HepG2 (cell line): ENCODE data around the gene EPHB3. TPM values are rescaled to one million over a fixed set of nuclear protein-coding genes. Genes with fewer than 3 reads are reported as not detected.

Experiments used
- CHCHD3 ChIP-seq: sonication (generic); formaldehyde crosslinking; IDR thresholded peaks from 2 replicates; pipeline ENCODE4 v1.8.0; 2022; ENCODE audit warnings: mild to moderate bottlenecking, missing genetic modification reagents, moderate library complexity
- CHD2 ChIP-seq: IDR thresholded peaks from 2 replicates; pipeline ENCODE4 v1.6.1; 2011; ENCODE audit warnings: low read depth, low read length, improper control_type of control experiment
- CTCF ChIP-seq: sonication (generic); formaldehyde crosslinking; IDR thresholded peaks from 2 replicates; pipeline ENCODE4 v1.5.0; 2020; ENCODE audit warnings: mild to moderate bottlenecking, missing genetic modification reagents, moderate library complexity
- HINFP ChIP-seq: sonication (generic); formaldehyde crosslinking; IDR thresholded peaks from 2 replicates; pipeline ENCODE4 v1.4.0; 2020; ENCODE audit warnings: low read depth, mild to moderate bottlenecking, missing genetic modification reagents
- HNF4A ChIP-seq: sonication (generic); formaldehyde crosslinking; IDR thresholded peaks from 2 replicates; pipeline ENCODE4 v1.4.0; 2020; ENCODE audit warnings: missing genetic modification reagents
- HNF4G ChIP-seq, 2 experiments: sonication (generic) in 1 of 2; formaldehyde crosslinking in 1 of 2; IDR thresholded peaks; 2 replicates each; pipeline versions ENCODE4 v1.4.0 to v1.6.1; 2011 to 2020; ENCODE audit warnings: borderline replicate concordance in 2 of 2, low read depth in 2 of 2, mild to moderate bottlenecking in 2 of 2, low read length in 1 of 2, missing genetic modification reagents in 1 of 2, moderate library complexity in 1 of 2
- KLF12 ChIP-seq: sonication (generic); formaldehyde crosslinking; IDR thresholded peaks from 2 replicates; pipeline ENCODE4 v1.4.0; 2020; ENCODE audit warnings: missing genetic modification reagents, borderline replicate concordance
- LBX2 ChIP-seq: sonication (generic); formaldehyde crosslinking; IDR thresholded peaks from 2 replicates; pipeline ENCODE4 v1.5.0; 2020; ENCODE audit warnings: missing genetic modification reagents, mild to moderate bottlenecking, borderline replicate concordance
- NKX3-1 ChIP-seq: sonication (generic); formaldehyde crosslinking; IDR thresholded peaks from 2 replicates; pipeline ENCODE4 v1.5.0; 2020; ENCODE audit warnings: missing genetic modification reagents
- PHF20 ChIP-seq: sonication (generic); formaldehyde crosslinking; IDR thresholded peaks from 2 replicates; pipeline ENCODE4 v1.5.0; 2020; ENCODE audit warnings: mild to moderate bottlenecking, missing genetic modification reagents
- SIX1 ChIP-seq: sonication (generic); formaldehyde crosslinking; IDR thresholded peaks from 2 replicates; pipeline ENCODE4 v1.4.0; 2020; ENCODE audit warnings: missing genetic modification reagents, borderline replicate concordance
- SP1 ChIP-seq, 2 experiments: fragments of 450-650 bp in 1 of 2; sonication (generic) in 1 of 2; formaldehyde crosslinking in 1 of 2; IDR thresholded peaks; 2 replicates each; pipeline versions ENCODE4 v1.4.0 to v1.6.1; 2016 to 2020; ENCODE audit warnings: missing genetic modification reagents in 1 of 2
- TFE3 ChIP-seq: IDR thresholded peaks from 2 replicates; pipeline ENCODE4 v1.6.1; 2016
- TRIM22 ChIP-seq: fragments of 450-650 bp; IDR thresholded peaks from 2 replicates; pipeline ENCODE4 v1.6.1; 2017
- ZFX ChIP-seq: sonication (generic); formaldehyde crosslinking; IDR thresholded peaks from 2 replicates; pipeline ENCODE4 v1.4.0; 2020; ENCODE audit warnings: mild to moderate bottlenecking, low read depth, missing genetic modification reagents, moderate library complexity
- ZNF224 ChIP-seq: sonication (generic); formaldehyde crosslinking; IDR thresholded peaks from 2 replicates; pipeline ENCODE4 v1.5.0; 2020; ENCODE audit warnings: mild to moderate bottlenecking, missing genetic modification reagents
- ZNF282 ChIP-seq: fragments of 450-650 bp; IDR thresholded peaks from 2 replicates; pipeline ENCODE4 v1.6.1; 2018; ENCODE audit not compliant: partially characterized antibody
- ZNF317 ChIP-seq: sonication (generic); formaldehyde crosslinking; IDR thresholded peaks from 2 replicates; pipeline ENCODE4 v1.5.0; 2020; ENCODE audit warnings: mild to moderate bottlenecking, missing genetic modification reagents
- ZNF33A ChIP-seq: sonication (generic); formaldehyde crosslinking; IDR thresholded peaks from 2 replicates; pipeline ENCODE4 v1.5.1; 2020; ENCODE audit warnings: missing genetic modification reagents, mild to moderate bottlenecking, moderate library complexity, borderline replicate concordance
- ZNF414 ChIP-seq: sonication (generic); formaldehyde crosslinking; IDR thresholded peaks from 2 replicates; pipeline ENCODE4 v1.5.0; 2020; ENCODE audit warnings: missing genetic modification reagents
- ZNF501 ChIP-seq: sonication (generic); formaldehyde crosslinking; IDR thresholded peaks from 2 replicates; pipeline ENCODE4 v1.5.1; 2020; ENCODE audit warnings: mild to moderate bottlenecking, moderate library complexity, missing genetic modification reagents
- polyA plus RNA-seq, 8 experiments: library from polyadenylated mRNA; depleted of rRNA in 3 of 8; stranded (reverse) in 7 of 8; unstranded in 1 of 8; fragments of >200 nt; fragmentation: Illumina TruSeq in 4 of 8; extraction: Trizol in 4 of 8; gene quantifications; 2 replicates each; pipeline versions ENCODE4 v1.2.1 to v1.2.3, GENCODE V29; 2011 to 2016; ENCODE audit warnings: low read depth in 4 of 8, missing spikeins in 1 of 8, mixed read lengths in 1 of 8; ENCODE audit not compliant: insufficient read depth in 1 of 8
- total RNA-seq, 5 experiments: library from RNA; depleted of rRNA; stranded (reverse); fragments of >200 nt; fragmentation: Illumina TruSeq; extraction: Trizol; gene quantifications; 2 replicates each; pipeline ENCODE4 v1.2.3, GENCODE V29; 2016; ENCODE audit warnings: low read depth in 1 of 5

EPHB3 gene
- total and polyA plus RNA-seq, 2 of the 13 experiments (the other 11 are each of a cell fraction or from before 2014, with no cell fraction given), result 0.01 TPM; not detected in 1

- TF ChIP-seq ZFX (CRISPR knock-in tag) (peak; percentile 32; the same call in 1 of the 2 replicates), ZNF501 (CRISPR knock-in tag) (peak; percentile 64; the same call in 1 of the 2 replicates), CHCHD3 (no peak), SP1 (IDR thresholded peaks at IDR 0.05) (no peak), SP1 (CRISPR knock-in tag; IDR thresholded peaks at IDR 0.05) (peak; percentile 84), HNF4A (CRISPR knock-in tag) (no peak), ZNF414 (CRISPR knock-in tag) (peak; percentile 59; the same call in 1 of the 2 replicates), ZNF282 (no peak), CTCF (CRISPR knock-in tag) (peak; percentile 97), TFE3 (CRISPR knock-in tag) (no peak), NKX3-1 (CRISPR knock-in tag) (no peak), LBX2 (CRISPR knock-in tag) (no peak), ZNF317 (CRISPR knock-in tag) (no peak), CHD2 (no peak), PHF20 (CRISPR knock-in tag) (no peak), HNF4G (IDR thresholded peaks at IDR 0.05; ENCODE audit: borderline replicate concordance, low read depth, low read length) (no peak), HNF4G (CRISPR knock-in tag; IDR thresholded peaks at IDR 0.05; ENCODE audit: borderline replicate concordance, low read depth) (no peak), ZNF33A (no peak), HINFP (CRISPR knock-in tag) (peak; percentile 70; the same call in 1 of the 2 replicates), KLF12 (CRISPR knock-in tag) (no peak), ZNF224 (CRISPR knock-in tag) (no peak), SIX1 (CRISPR knock-in tag) (no peak), TRIM22 (no peak)
Observed at GRCh38 chr3:184561061-184561912, at the start of gene EPHB3 (continued).
